ENCODE measurements around the gene WASF3. TPM values are rescaled to one million over a fixed set of nuclear protein-coding genes. Genes with fewer than 3 reads are reported as not detected.

WASF3 gene
- total RNA-seq, 2 donors from 2014 or later = 3.2 to 4.0 TPM

- DNase-seq = no peak
- intact Hi-C loops (cut with DNase I) = no loop called here
- H3K9me3 ChIP-seq = no peaks in the 10 kb centered on the region
- no peak overlapping the region for H3K4me3 ChIP-seq
- TF ChIP-seq CTCF (IDR thresholded peaks at IDR 0.05) = no peak
- H3K27ac ChIP-seq = no peak overlapping the region
- no peak overlapping the region for H3K9ac ChIP-seq (ENCODE audit: low read depth in 2 of 2, low read length in 2 of 2)
- H3K36me3 ChIP-seq = no peaks in the 10 kb centered on the region
- H3K27me3 ChIP-seq = no peaks in the 10 kb centered on the region
- no peaks in the 10 kb centered on the region for H3K4me1 ChIP-seq
These were observed 36.2 kb downstream of the WASF3 start for GRCh38 chr13:26593661-26594060.

- no peaks in the 10 kb centered on the region for H3K27me3 ChIP-seq
- intact Hi-C loops (cut with DNase I) = no loop called here
- no peak overlapping the region for H3K27ac ChIP-seq
- H3K9ac ChIP-seq (ENCODE audit: low read depth in 2 of 2, low read length in 2 of 2) = no peak overlapping the region
- no peak for TF ChIP-seq CTCF (IDR thresholded peaks at IDR 0.05)
- H3K9me3 ChIP-seq = no peaks in the 10 kb centered on the region
- no peaks in the 10 kb centered on the region for H3K36me3 ChIP-seq
- no peaks in the 10 kb centered on the region for H3K4me1 ChIP-seq
- DNase-seq = no peak
- no peak overlapping the region for H3K4me3 ChIP-seq
These were observed 36.9 kb downstream of the WASF3 start for GRCh38 chr13:26594363-26594762.

- no peaks in the 10 kb centered on the region for H3K36me3 ChIP-seq
- no peak for TF ChIP-seq CTCF (IDR thresholded peaks at IDR 0.05)
- no peaks in the 10 kb centered on the region for H3K9me3 ChIP-seq
- no peak overlapping the region for H3K9ac ChIP-seq (ENCODE audit: low read depth in 2 of 2, low read length in 2 of 2)
- H3K27me3 ChIP-seq = no peaks in the 10 kb centered on the region
- no peaks in the 10 kb centered on the region for H3K4me1 ChIP-seq
- no peak overlapping the region for H3K27ac ChIP-seq
- H3K4me3 ChIP-seq = no peak overlapping the region
- no peak for DNase-seq
- intact Hi-C loops (cut with DNase I) = no loop called here
These were observed 39.0 kb downstream of the WASF3 start for GRCh38 chr13:26596458-26596857.

- intact Hi-C loops (cut with DNase I) = no loop called here
- Histone ChIP-seq H3K4me1 (no peaks in the 10 kb centered on the region), H3K4me3 (no peak overlapping the region), H3K9me3 (no peaks in the 10 kb centered on the region), H3K27me3 (no peaks in the 10 kb centered on the region), H3K36me3 (no peaks in the 10 kb centered on the region), H3K9ac (ENCODE audit: low read depth in 2 of 2, low read length in 2 of 2) (no peak overlapping the region), H3K27ac (no peak overlapping the region)
- TF ChIP-seq CTCF (IDR thresholded peaks at IDR 0.05) = no peak
- DNase-seq = no peak
These were observed 41.9 kb downstream of the WASF3 start for GRCh38 chr13:26599403-26599802.

GRCh38 chr13:26599860-26600259 lies 42.4 kb downstream of the WASF3 start:
- Histone ChIP-seq H3K9me3 (no peaks in the 10 kb centered on the region), H3K4me3 (no peak overlapping the region), H3K27ac (no peak overlapping the region), H3K9ac (ENCODE audit: low read depth in 2 of 2, low read length in 2 of 2) (no peak overlapping the region), H3K36me3 (no peaks in the 10 kb centered on the region), H3K27me3 (no peaks in the 10 kb centered on the region), H3K4me1 (no peaks in the 10 kb centered on the region)
- intact Hi-C loops (cut with DNase I) = no loop called here
- DNase-seq = no peak
- no peak for TF ChIP-seq CTCF (IDR thresholded peaks at IDR 0.05)

GRCh38 chr13:26600343-26600742 lies 42.9 kb downstream of the WASF3 start:
- Histone ChIP-seq H3K27me3 (no peaks in the 10 kb centered on the region), H3K9me3 (no peaks in the 10 kb centered on the region), H3K4me3 (no peak overlapping the region), H3K36me3 (no peaks in the 10 kb centered on the region), H3K9ac (ENCODE audit: low read depth in 2 of 2, low read length in 2 of 2) (no peak overlapping the region), H3K4me1 (no peaks in the 10 kb centered on the region), H3K27ac (no peak overlapping the region)
- TF ChIP-seq CTCF (IDR thresholded peaks at IDR 0.05) = no peak
- no peak for DNase-seq
- intact Hi-C loops (cut with DNase I) = no loop called here

All from colonic mucosa (tissue), 4 donors.